ENCODE measurements around the gene AGAP3.

DNA sequence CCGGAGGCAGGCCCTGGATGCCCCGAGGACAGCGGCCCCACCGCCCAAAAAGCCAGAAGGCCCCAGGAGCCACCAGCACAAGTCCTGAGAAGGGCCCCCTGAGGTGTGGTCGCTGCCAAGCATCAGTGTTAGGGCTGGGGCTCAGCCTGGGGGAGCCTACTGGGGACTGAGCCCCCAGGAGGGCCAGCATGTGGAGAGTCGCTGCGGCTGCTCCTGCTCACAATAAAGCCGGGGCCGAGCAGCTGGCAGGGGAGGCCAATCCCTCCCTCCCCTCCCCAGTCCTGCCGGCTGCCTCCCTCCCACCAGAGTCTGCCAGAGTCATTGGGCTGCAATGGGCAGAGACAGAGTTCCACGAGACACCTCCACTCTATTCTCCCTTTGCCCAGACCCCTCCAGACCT is 41.0 kb upstream of the AGAP3 start:
- TF ChIP-seq, protein P1, sequence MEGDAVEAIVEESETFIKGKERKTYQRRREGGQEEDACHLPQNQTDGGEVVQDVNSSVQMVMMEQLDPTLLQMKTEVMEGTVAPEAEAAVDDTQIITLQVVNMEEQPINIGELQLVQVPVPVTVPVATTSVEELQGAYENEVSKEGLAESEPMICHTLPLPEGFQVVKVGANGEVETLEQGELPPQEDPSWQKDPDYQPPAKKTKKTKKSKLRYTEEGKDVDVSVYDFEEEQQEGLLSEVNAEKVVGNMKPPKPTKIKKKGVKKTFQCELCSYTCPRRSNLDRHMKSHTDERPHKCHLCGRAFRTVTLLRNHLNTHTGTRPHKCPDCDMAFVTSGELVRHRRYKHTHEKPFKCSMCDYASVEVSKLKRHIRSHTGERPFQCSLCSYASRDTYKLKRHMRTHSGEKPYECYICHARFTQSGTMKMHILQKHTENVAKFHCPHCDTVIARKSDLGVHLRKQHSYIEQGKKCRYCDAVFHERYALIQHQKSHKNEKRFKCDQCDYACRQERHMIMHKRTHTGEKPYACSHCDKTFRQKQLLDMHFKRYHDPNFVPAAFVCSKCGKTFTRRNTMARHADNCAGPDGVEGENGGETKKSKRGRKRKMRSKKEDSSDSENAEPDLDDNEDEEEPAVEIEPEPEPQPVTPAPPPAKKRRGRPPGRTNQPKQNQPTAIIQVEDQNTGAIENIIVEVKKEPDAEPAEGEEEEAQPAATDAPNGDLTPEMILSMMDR (IDR thresholded peaks at IDR 0.05) = no peak
- TF ChIP-seq POLR2A (IDR thresholded peaks at IDR 0.05) = no peak

Measured in esophagus squamous epithelium (tissue), 4 donors.